ENCODE results near the gene MIPOL1. TPM values are rescaled to one million over a fixed set of nuclear protein-coding genes. Genes with fewer than 3 reads are reported as not detected.
A peak's percentile ranks its signal among the peaks of the same experiment; 100 is the strongest.

The MIPOL1 gene
- total RNA-seq, 1 experiment from 2014 or later = 13.1 TPM

DNA sequence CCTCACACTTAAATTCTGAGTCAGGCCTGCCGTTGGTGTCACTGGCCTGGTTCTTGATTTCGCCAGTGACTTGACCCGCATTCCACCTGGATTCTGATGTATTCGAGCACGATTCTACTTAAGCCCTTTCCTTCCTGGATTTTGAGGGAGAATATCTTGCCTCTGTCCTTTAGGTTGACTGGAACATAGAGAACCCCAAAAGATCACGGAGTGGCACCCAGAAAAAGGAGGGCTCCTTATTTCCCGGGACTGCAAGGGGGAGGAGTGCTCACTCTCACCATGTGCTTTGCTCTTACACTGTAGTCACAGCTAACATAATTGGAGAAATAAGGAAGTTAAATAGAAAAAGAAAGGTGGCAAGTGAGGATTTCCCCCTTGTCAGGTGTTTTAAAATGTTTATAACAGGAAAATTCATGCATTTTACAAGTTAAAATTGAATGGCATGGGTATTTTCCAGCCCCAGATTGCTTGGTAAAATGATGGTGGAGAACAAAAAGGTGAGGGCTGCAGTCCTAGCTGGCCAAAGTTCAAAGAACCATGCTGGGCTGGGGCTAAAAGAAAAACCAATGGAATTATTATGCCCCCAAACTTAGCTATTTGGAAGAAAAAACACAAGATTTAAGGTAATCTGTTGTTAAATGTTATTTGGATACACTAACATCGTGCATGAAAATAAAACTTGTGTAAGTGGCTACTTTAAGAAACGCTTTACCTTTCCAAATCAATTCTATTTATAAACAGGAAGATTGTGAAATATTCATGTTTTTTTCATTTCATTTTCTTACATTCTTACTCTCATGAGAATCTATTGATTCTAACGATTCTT is 388.4 kb downstream of the MIPOL1 start:
- no peak for DNase-seq
- Histone ChIP-seq H3K36me3 (ENCODE audit: low read depth) (peaks cover 18% of the 10 kb centered on the region; the same call in 1 of the 2 replicates), H3K27ac (peak overlapping the region; percentile 99), H3K79me2 (ENCODE audit: low read depth) (peaks cover 66% of the 10 kb centered on the region), H3K4me2 (peak overlapping the region; percentile 96), H4K20me1 (ENCODE audit: insufficient read depth) (no peaks in the 10 kb centered on the region), H3K27me3 (ENCODE audit: insufficient read depth, low read depth) (no peaks in the 10 kb centered on the region), H3K4me3 (peak overlapping the region; percentile 94; the same call in 1 of the 2 replicates), H3K9me2 (ENCODE audit: insufficient read depth) (no peaks in the 10 kb centered on the region), H2AFZ (peak overlapping the region; percentile 60; the same call in 1 of the 2 replicates), H3F3A (ENCODE audit: insufficient read depth, low read depth) (peaks cover 15% of the 10 kb centered on the region; the same call in 1 of the 2 replicates), H3K9me3 (ENCODE audit: insufficient read depth, low read depth) (no peaks in the 10 kb centered on the region), H3K4me1 (replicated peaks; ENCODE audit: insufficient read depth) (peaks cover 37% of the 10 kb centered on the region)
- TF ChIP-seq EZH2 (IDR thresholded peaks at IDR 0.05; ENCODE audit: low read depth) = no peak
- TF ChIP-seq, protein P1, sequence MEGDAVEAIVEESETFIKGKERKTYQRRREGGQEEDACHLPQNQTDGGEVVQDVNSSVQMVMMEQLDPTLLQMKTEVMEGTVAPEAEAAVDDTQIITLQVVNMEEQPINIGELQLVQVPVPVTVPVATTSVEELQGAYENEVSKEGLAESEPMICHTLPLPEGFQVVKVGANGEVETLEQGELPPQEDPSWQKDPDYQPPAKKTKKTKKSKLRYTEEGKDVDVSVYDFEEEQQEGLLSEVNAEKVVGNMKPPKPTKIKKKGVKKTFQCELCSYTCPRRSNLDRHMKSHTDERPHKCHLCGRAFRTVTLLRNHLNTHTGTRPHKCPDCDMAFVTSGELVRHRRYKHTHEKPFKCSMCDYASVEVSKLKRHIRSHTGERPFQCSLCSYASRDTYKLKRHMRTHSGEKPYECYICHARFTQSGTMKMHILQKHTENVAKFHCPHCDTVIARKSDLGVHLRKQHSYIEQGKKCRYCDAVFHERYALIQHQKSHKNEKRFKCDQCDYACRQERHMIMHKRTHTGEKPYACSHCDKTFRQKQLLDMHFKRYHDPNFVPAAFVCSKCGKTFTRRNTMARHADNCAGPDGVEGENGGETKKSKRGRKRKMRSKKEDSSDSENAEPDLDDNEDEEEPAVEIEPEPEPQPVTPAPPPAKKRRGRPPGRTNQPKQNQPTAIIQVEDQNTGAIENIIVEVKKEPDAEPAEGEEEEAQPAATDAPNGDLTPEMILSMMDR (conservative IDR thresholded peaks at IDR 0.05) = no peak
- intact Hi-C loops (cut with micrococcal nuclease; ENCODE audit: unreplicated experiment) = no loop called here
- ChIA-PET POLR2A (ENCODE audit: unreplicated experiment) (interaction anchor here (0.6 kb wide), 1 partner anchor 389 kb away, joined by 4 read pairs; the partner anchor contains the start of gene MIPOL1), CTCF (no interaction called here)
- BruUV-seq (replicated peaks) = no TSS peak

DNA sequence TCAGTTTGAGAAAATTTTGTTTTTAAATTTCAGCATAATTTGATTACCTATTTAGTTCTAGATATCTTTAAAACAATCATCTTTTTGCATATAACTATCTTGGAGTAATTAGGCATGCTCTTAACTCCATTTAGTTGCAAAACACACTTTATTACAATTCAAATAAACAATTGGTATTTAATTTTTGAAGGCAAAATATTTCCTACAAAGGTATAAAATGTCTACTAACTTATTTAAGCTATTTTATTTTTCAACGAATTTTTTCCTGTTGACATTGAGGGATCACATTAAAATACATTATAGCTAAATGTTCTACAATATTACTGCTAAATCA is 389.0 kb downstream of the MIPOL1 start:
- Histone ChIP-seq H3K79me2 (ENCODE audit: low read depth) (peaks cover 70% of the 10 kb centered on the region), H2AFZ (0 out of 2 replicates have a peak overlapping the region, but pooled peaks have one; percentile 60), H3K27ac (peak overlapping the region; percentile 99), H3K4me3 (peak overlapping the region; percentile 94; the same call in 1 of the 2 replicates), H3K36me3 (ENCODE audit: low read depth) (peaks cover 21% of the 10 kb centered on the region; the same call in 1 of the 2 replicates), H3K9me3 (ENCODE audit: insufficient read depth, low read depth) (no peaks in the 10 kb centered on the region), H3K9me2 (ENCODE audit: insufficient read depth) (no peaks in the 10 kb centered on the region), H3K4me2 (peak overlapping the region; percentile 96), H3K27me3 (ENCODE audit: insufficient read depth, low read depth) (no peaks in the 10 kb centered on the region), H4K20me1 (ENCODE audit: insufficient read depth) (no peaks in the 10 kb centered on the region), H3F3A (ENCODE audit: insufficient read depth, low read depth) (peaks cover 10% of the 10 kb centered on the region; the same call in 1 of the 2 replicates), H3K4me1 (replicated peaks; ENCODE audit: insufficient read depth) (peaks cover 31% of the 10 kb centered on the region)
- no TSS peak for BruUV-seq (replicated peaks)
- intact Hi-C loops (cut with micrococcal nuclease; ENCODE audit: unreplicated experiment) = no loop called here
- POLR2A ChIA-PET (ENCODE audit: unreplicated experiment) = interaction anchor here (0.6 kb wide), 1 partner anchor 389 kb away, joined by 4 read pairs; the partner anchor contains the start of gene MIPOL1
- DNase-seq = no peak
- TF ChIP-seq EZH2 (IDR thresholded peaks at IDR 0.05; ENCODE audit: low read depth) = no peak
- TF ChIP-seq, protein P1 (conservative IDR thresholded peaks at IDR 0.05) = no peak
- CTCF ChIA-PET = no interaction called here

DNA sequence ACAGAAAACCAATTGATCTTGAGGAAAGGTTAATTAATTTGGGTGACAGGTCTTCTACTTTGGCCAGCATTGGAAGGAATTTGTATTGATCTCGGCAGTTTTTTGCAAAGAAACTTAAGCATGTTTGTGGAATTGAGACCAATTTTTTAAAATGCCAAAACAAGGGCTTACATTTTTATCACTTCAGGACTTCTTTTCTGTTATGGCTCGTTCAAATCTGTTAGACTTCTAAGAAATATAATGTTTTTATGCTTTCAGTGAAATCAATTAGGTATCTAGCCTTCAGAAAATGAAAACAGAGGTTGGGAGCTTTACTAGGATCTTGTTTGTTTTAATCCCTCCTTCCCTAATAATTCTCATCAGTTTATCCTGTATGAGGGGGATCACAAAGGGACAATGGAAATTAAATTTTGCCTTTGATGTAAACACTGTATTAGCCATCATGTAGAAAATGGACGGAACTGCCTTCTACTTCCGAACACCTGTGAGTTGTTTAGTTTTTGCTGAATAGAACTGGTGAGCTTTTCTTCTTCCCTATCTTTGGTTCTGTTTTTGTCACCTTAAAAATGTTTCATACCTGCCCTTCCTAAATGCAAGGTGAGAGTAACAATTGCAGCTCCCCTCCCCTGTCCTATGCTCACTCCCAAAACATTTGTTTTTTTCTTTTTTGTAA is 389.5 kb downstream of the MIPOL1 start:
- Histone ChIP-seq H3K4me3 (peak overlapping the region; percentile 94), H3K9me2 (ENCODE audit: insufficient read depth) (no peaks in the 10 kb centered on the region), H2AFZ (peak overlapping the region; percentile 70), H3F3A (ENCODE audit: insufficient read depth, low read depth) (peaks cover 10% of the 10 kb centered on the region; the same call in 1 of the 2 replicates), H3K79me2 (ENCODE audit: low read depth) (peaks cover 72% of the 10 kb centered on the region), H4K20me1 (ENCODE audit: insufficient read depth) (no peaks in the 10 kb centered on the region), H3K27me3 (ENCODE audit: insufficient read depth, low read depth) (no peaks in the 10 kb centered on the region), H3K27ac (peak overlapping the region; percentile 99), H3K9me3 (ENCODE audit: insufficient read depth, low read depth) (no peaks in the 10 kb centered on the region), H3K4me2 (peak overlapping the region; percentile 96), H3K36me3 (ENCODE audit: low read depth) (peaks cover 21% of the 10 kb centered on the region; the same call in 1 of the 2 replicates), H3K4me1 (replicated peaks; ENCODE audit: insufficient read depth) (peaks cover 26% of the 10 kb centered on the region)
- ChIA-PET POLR2A (ENCODE audit: unreplicated experiment) (interaction anchor here (0.6 kb wide), 1 partner anchor 390 kb away, joined by 4 read pairs; the partner anchor contains the start of gene MIPOL1), CTCF (interaction anchor here (0.5 to 0.7 kb wide), 2 partner anchors 247 to 431 kb away, joined by 4 read pairs; no protein-coding TSS in a partner anchor)
- intact Hi-C loops (cut with micrococcal nuclease; ENCODE audit: unreplicated experiment) = no loop called here
- no peak for DNase-seq
- TF ChIP-seq, protein P1 (conservative IDR thresholded peaks at IDR 0.05) = no peak
- TF ChIP-seq EZH2 (IDR thresholded peaks at IDR 0.05; ENCODE audit: low read depth) = no peak
- BruUV-seq (replicated peaks) = no TSS peak
